Subcutaneous adipose tissue (tissue), 4 donors: Measurements from ENCODE around the gene RAD21L1. TPM values are rescaled to one million over a fixed set of nuclear protein-coding genes. Genes with fewer than 3 reads are reported as not detected.

Source experiments
- CTCF ChIP-seq: fragments of 450-650 bp; IDR thresholded peaks from one replicate; pipeline ENCODE4 v1.5.1; 2016; ENCODE audit warnings: low read depth, mild to moderate bottlenecking, control low read depth, antibody characterized with exemption, moderate library complexity
- total RNA-seq, 4 donors: library from RNA; depleted of rRNA; stranded (reverse); fragments of >200 nt; gene quantifications; one replicate each; pipeline ENCODE4 v1.1.0, GENCODE V29; 2016

The RAD21L1 gene
- total RNA-seq, 4 donors from 2014 or later = not detected

- TF ChIP-seq CTCF = no peak
These were observed 68.0 kb downstream of the RAD21L1 start for GRCh38 chr20:1293641-1294379.

- TF ChIP-seq CTCF = no peak
These were observed 68.7 kb downstream of the RAD21L1 start for GRCh38 chr20:1294497-1294896.

GRCh38 chr20:1295276-1295930 lies 69.6 kb downstream of the RAD21L1 start:
- no peak for TF ChIP-seq CTCF

GRCh38 chr20:1296117-1296610 lies 70.3 kb downstream of the RAD21L1 start:
- TF ChIP-seq CTCF = no peak

GRCh38 chr20:1296922-1297321 lies 71.1 kb downstream of the RAD21L1 start:
- no peak for TF ChIP-seq CTCF

GRCh38 chr20:1297486-1297885 lies 71.6 kb downstream of the RAD21L1 start:
- no peak for TF ChIP-seq CTCF

GRCh38 chr20:1298166-1298565 lies 72.3 kb downstream of the RAD21L1 start:
- TF ChIP-seq CTCF = no peak
